Naive thymus-derived CD4-positive, alpha-beta T cell (primary cell): ENCODE measurements around the gene RASSF5. TPM values are rescaled to one million over a fixed set of nuclear protein-coding genes. Genes with fewer than 3 reads are reported as not detected.

Experiments used
- ATAC-seq: fragments of 150-1000 bp; cut with Tn5 transposase; 2 replicates; pipeline ENCODE4 v1.10.0; 2021; ENCODE audit warnings: mild to moderate bottlenecking, moderate library complexity
- CTCF ChIA-PET: fragments of 350-600 bp; sonication (Branson Sonifier 250); formaldehyde crosslinking; loops from one replicate; lab custom pipeline; 2021; ENCODE audit warnings: antibody characterized with exemption; lab: Charles Lee
- POLR2A ChIA-PET: fragments of 350-600 bp; sonication (Branson Sonifier 250); formaldehyde crosslinking; loops from one replicate; lab custom pipeline; 2021; ENCODE audit warnings: antibody characterized with exemption, inconsistent platforms; lab: Charles Lee
- DNase-seq, 9 donors: peaks; one replicate each; pipeline versions ENCODE4 v3.0.0 to v3.0.0-alpha.2; 2020 to 2022; ENCODE audit warnings: mixed read lengths in 1 of 9
- H3K27ac ChIP-seq: one replicate; pipeline ENCODE4 v1.7.0; 2013; ENCODE audit warnings: mild to moderate bottlenecking, low read depth, low read length, moderate library complexity
- H3K27me3 ChIP-seq, 2 donors: one replicate each; pipeline ENCODE4 v1.7.0; 2013; ENCODE audit warnings: low read length in 2 of 2, mild to moderate bottlenecking in 2 of 2, moderate library complexity in 2 of 2; ENCODE audit not compliant: control insufficient read depth in 2 of 2, insufficient read depth in 2 of 2
- H3K36me3 ChIP-seq, 3 experiments: 1 replicate in 2 of 3; 2 replicates in 1 of 3; pipeline ENCODE4 v1.7.0; 2013; ENCODE audit warnings: low read length in 3 of 3, mild to moderate bottlenecking in 3 of 3, moderate library complexity in 1 of 3; ENCODE audit not compliant: insufficient read depth in 3 of 3, control insufficient read depth in 2 of 3
- H3K4me1 ChIP-seq, 2 donors: one replicate each; pipeline ENCODE4 v1.7.0; 2013; ENCODE audit warnings: low read length in 2 of 2, mild to moderate bottlenecking in 2 of 2, moderate library complexity in 1 of 2; ENCODE audit not compliant: control insufficient read depth in 2 of 2, insufficient read depth in 2 of 2
- H3K4me3 ChIP-seq: 2 replicates; pipeline ENCODE4 v1.7.0; 2013; ENCODE audit warnings: mild to moderate bottlenecking, low read length
- H3K9me3 ChIP-seq, 3 experiments: 1 replicate in 2 of 3; 2 replicates in 1 of 3; pipeline ENCODE4 v1.7.0; 2013; ENCODE audit warnings: low read length in 3 of 3; ENCODE audit not compliant: control insufficient read depth in 2 of 3
- H3K27ac Mint-ChIP-seq, 9 donors: one replicate each; pipeline ENCODE4 v1.8.0; 2020 to 2022; ENCODE audit warnings: mixed read lengths in 9 of 9, mild to moderate bottlenecking in 8 of 9, moderate library complexity in 5 of 9, inconsistent platforms in 2 of 9
- H3K27me3 Mint-ChIP-seq, 5 donors: one replicate each; pipeline ENCODE4 v1.8.0; 2021 to 2022; ENCODE audit warnings: mixed read lengths in 5 of 5, mild to moderate bottlenecking in 1 of 5
- H3K36me3 Mint-ChIP-seq, 5 donors: one replicate each; pipeline ENCODE4 v1.8.0; 2020 to 2022; ENCODE audit warnings: mixed read lengths in 5 of 5, mild to moderate bottlenecking in 3 of 5, inconsistent platforms in 1 of 5
- H3K4me1 Mint-ChIP-seq, 7 donors: one replicate each; pipeline ENCODE4 v1.8.0; 2020 to 2022; ENCODE audit warnings: mixed read lengths in 7 of 7, mild to moderate bottlenecking in 3 of 7, inconsistent platforms in 1 of 7
- H3K4me3 Mint-ChIP-seq, 10 donors: one replicate each; pipeline ENCODE4 v1.8.0; 2020 to 2022; ENCODE audit warnings: mild to moderate bottlenecking in 10 of 10, mixed read lengths in 10 of 10, moderate library complexity in 6 of 10, inconsistent platforms in 2 of 10
- H3K9me3 Mint-ChIP-seq, 11 donors: one replicate each; pipeline ENCODE4 v1.8.0; 2020 to 2022; ENCODE audit warnings: mixed read lengths in 11 of 11, mild to moderate bottlenecking in 4 of 11, inconsistent platforms in 1 of 11, moderate library complexity in 1 of 11
- intact Hi-C, 2 donors: fragments of 100-400 bp; cut with micrococcal nuclease; formaldehyde crosslinking; loops; one replicate each; pipeline ENCODE4 v1.15.1; 2023
- polyA plus RNA-seq, 2 donors: library from polyadenylated mRNA; unstranded; fragments of 300-500 nt; fragmentation: Illumina TruSeq; gene quantifications; one replicate each; pipeline ENCODE4 v1.2.3, GENCODE V29; 2021
- total RNA-seq, 6 experiments: library from RNA in 5 of 6; stranded (reverse) in 5 of 6; gene quantifications; 1 replicate in 5 of 6; 2 replicates in 1 of 6; pipeline ENCODE4 v1.2.3 and lab custom pipeline; 2021 to 2026

Gene RASSF5
- total and polyA plus RNA-seq, 7 experiments from 2014 or later: 155 to 416 (median 227) TPM

DNA sequence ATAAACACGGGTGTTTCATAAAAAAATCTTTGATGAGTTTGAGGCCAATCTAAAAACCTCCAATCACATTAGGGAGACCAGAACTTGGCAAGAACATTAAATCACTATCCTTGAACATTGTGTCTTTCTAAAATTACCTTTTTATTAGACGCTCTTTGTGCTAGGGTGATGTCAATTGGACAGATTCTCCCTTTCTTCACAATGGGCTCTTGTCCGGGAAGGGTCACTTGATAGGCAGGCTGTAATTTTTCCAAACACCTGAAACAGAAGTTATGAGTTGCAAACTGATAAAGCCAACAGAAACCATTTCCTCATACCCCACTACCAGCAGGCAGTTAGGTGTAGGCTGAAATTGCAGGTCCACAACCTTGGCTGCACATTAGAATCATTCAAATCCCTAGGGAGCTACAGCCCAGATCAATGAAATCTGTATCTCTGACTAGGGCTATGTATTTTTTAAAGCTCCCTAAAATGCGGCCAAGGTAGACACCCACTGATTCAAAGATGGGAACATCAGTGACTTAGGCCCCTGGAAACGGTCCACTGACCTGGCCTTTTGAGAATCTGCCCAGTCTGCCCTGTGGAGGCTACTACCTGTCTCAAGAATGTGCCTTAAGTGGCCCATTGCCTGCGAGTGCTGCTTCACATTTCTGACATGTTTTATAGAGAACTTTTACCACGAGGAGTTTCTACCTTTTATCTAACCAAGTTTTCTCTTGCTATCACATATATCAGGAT lies 88.4 kb downstream of the RASSF5 start:
- intact Hi-C loops: no loop called here
- ChIA-PET CTCF (interaction anchor here (1.8 kb wide), 1 partner anchor 12 kb away, joined by 4 read pairs; no protein-coding TSS in a partner anchor), POLR2A (interaction anchor here (1.0 kb wide), 1 partner anchor 51 kb away, joined by 4 read pairs; no protein-coding TSS in a partner anchor)
- Mint-ChIP-seq H3K4me1 (peaks cover 6 to 24% (median 12%) of the 10 kb centered on the region in 7 donors), H3K4me3 (no peak overlapping the region), H3K36me3 (peaks cover 12 to 55% (median 33%) of the 10 kb centered on the region in 5 donors), H3K27me3 (no peaks in the 10 kb centered on the region), H3K27ac (peak overlapping the region in 6 of 9 donors; percentile 30 to 91 (median 74)), H3K9me3 (peaks cover 0 to 2% (median 0%) of the 10 kb centered on the region in 11 donors)
- peaks cover 6 to 7% of the 10 kb centered on the region in 2 donors for H3K4me1 ChIP-seq
- H3K9me3 ChIP-seq: no peaks in the 10 kb centered on the region
- no peaks in the 10 kb centered on the region for H3K27me3 ChIP-seq
- H3K36me3 ChIP-seq: peaks cover 19 to 89% (median 28%) of the 10 kb centered on the region in 3 experiments
- ATAC-seq (no peak), DNase-seq (no peak)
- no peak overlapping the region for H3K27ac ChIP-seq
- no peak overlapping the region for H3K4me3 ChIP-seq

- no peak overlapping the region for H3K27ac ChIP-seq
- ATAC-seq (no peak), DNase-seq (no peak)
- peaks cover 5 to 18% (median 7%) of the 10 kb centered on the region in 7 donors for H3K4me1 Mint-ChIP-seq
- peaks cover 15 to 58% (median 33%) of the 10 kb centered on the region in 5 donors for H3K36me3 Mint-ChIP-seq
- no peaks in the 10 kb centered on the region for H3K27me3 Mint-ChIP-seq
- POLR2A ChIA-PET: no interaction called here
- intact Hi-C loops: no loop called here
- H3K4me3 ChIP-seq: no peak overlapping the region
- H3K27me3 ChIP-seq: no peaks in the 10 kb centered on the region
- H3K4me1 ChIP-seq: peaks cover under 1 to 1% of the 10 kb centered on the region in 2 donors
- CTCF ChIA-PET: interaction anchor here (1.8 kb wide), 1 partner anchor 13 kb away, joined by 4 read pairs; no protein-coding TSS in a partner anchor
- no peak overlapping the region for H3K4me3 Mint-ChIP-seq
- H3K27ac Mint-ChIP-seq: peak overlapping the region in 6 of 9 donors; percentile 2 to 91 (median 55)
- H3K9me3 Mint-ChIP-seq: peaks cover 0 to 2% (median 0%) of the 10 kb centered on the region in 11 donors
- H3K9me3 ChIP-seq: no peaks in the 10 kb centered on the region
- H3K36me3 ChIP-seq: peaks cover 19 to 88% (median 28%) of the 10 kb centered on the region in 3 experiments
Observed at GRCh38 chr1:206596319-206596666, 89.0 kb downstream of the RASSF5 start.

DNA sequence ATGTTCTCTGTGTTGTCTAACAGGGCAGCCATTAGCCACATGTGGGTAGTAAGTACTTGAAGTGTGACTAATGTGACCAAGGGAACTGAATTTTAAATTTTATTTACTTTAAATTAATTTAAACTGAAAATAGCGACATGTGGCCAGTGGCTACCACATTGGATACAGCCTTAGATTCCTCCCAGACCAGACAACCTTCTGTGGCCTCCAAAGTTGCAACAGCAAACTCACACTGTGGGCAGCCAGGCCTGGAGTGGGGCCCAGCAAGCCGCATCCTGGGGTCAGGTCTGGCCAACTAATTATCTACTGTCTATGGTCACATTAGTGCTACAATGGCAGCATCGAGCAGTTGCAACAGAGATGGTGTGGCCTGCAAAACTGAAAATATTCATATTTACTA lies 93.2 kb downstream of the RASSF5 start:
- H3K27ac ChIP-seq: no peak overlapping the region
- ATAC-seq: no peak
- POLR2A ChIA-PET: interaction anchor here (1.7 kb wide), 1 partner anchor 11 kb away, joined by 5 read pairs; the partner anchor contains the start of gene EIF2D
- no peak for DNase-seq
- H3K36me3 Mint-ChIP-seq: peaks cover 14 to 48% (median 23%) of the 10 kb centered on the region in 5 donors
- no peaks in the 10 kb centered on the region for H3K27me3 ChIP-seq
- H3K4me3 ChIP-seq: no peak overlapping the region
- no peaks in the 10 kb centered on the region for H3K27me3 Mint-ChIP-seq
- no peak overlapping the region for H3K4me3 Mint-ChIP-seq
- H3K4me1 ChIP-seq: no peaks in the 10 kb centered on the region
- peaks cover 26 to 89% (median 29%) of the 10 kb centered on the region in 3 experiments for H3K36me3 ChIP-seq
- CTCF ChIA-PET: no interaction called here
- H3K4me1 Mint-ChIP-seq: peaks cover 0 to 4% (median 0%) of the 10 kb centered on the region in 7 donors
- no peak overlapping the region for H3K27ac Mint-ChIP-seq
- H3K9me3 Mint-ChIP-seq: peaks cover 0 to 1% (median 0%) of the 10 kb centered on the region in 11 donors
- H3K9me3 ChIP-seq: no peaks in the 10 kb centered on the region
- intact Hi-C loops: no loop called here

DNA sequence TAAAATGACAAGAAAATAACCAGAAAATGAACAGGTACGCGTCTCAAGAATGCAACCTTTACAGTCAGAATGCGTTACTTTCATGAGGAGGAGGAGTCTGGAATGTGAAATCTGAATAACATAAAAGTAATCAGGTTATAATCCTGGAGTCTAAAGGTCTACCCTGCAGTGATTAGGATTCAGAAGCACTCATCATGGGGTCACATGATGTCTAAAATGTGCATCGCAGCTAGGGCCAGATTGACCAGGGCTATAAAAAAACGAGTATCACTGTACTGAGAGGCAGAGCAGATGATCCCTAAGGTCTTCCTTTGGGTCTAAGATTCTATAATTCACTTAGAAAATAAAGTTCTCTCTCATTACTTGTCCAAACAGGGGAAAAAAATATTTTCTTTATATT lies 97.5 kb downstream of the RASSF5 start:
- no peaks in the 10 kb centered on the region for H3K27me3 ChIP-seq
- no peaks in the 10 kb centered on the region for H3K27me3 Mint-ChIP-seq
- CTCF ChIA-PET: no interaction called here
- H3K36me3 ChIP-seq: peaks cover 19 to 84% (median 27%) of the 10 kb centered on the region in 3 experiments
- peaks cover 0 to 21% (median 13%) of the 10 kb centered on the region in 7 donors for H3K4me1 Mint-ChIP-seq
- no peak overlapping the region for H3K4me3 Mint-ChIP-seq
- no peak overlapping the region for H3K4me3 ChIP-seq
- H3K36me3 Mint-ChIP-seq: peaks cover 4 to 56% (median 19%) of the 10 kb centered on the region in 5 donors
- DNase-seq: no peak
- POLR2A ChIA-PET: interaction anchor here (0.8 kb wide), 1 partner anchor 53 kb away, joined by 3 read pairs; no protein-coding TSS in a partner anchor
- H3K9me3 Mint-ChIP-seq: peaks cover 0 to 1% (median 0%) of the 10 kb centered on the region in 11 donors
- no peaks in the 10 kb centered on the region for H3K9me3 ChIP-seq
- H3K27ac Mint-ChIP-seq: no peak overlapping the region
- H3K4me1 ChIP-seq: no peaks in the 10 kb centered on the region
- intact Hi-C loops: no loop called here
- H3K27ac ChIP-seq: no peak overlapping the region
- no peak for ATAC-seq

GRCh38 chr1:206606867-206607266 lies 99.5 kb downstream of the RASSF5 start:
- ChIA-PET CTCF (interaction anchor here (0.9 to 1.2 kb wide), 4 partner anchors 13 to 375 kb away, joined by 3 to 8 read pairs (median 4); no protein-coding TSS in a partner anchor), POLR2A (interaction anchor here (0.7 kb wide), 1 partner anchor 197 kb away, joined by 4 read pairs; no protein-coding TSS in a partner anchor)
- peak; percentile 42 for ATAC-seq
- no peak overlapping the region for H3K27ac Mint-ChIP-seq
- H3K27me3 Mint-ChIP-seq: no peaks in the 10 kb centered on the region
- H3K9me3 Mint-ChIP-seq: peaks cover 0 to 1% (median 0%) of the 10 kb centered on the region in 11 donors
- Histone ChIP-seq H3K27me3 (no peaks in the 10 kb centered on the region), H3K9me3 (no peaks in the 10 kb centered on the region), H3K4me1 (peaks cover 7 to 10% of the 10 kb centered on the region in 2 donors), H3K36me3 (peaks cover 17 to 74% (median 27%) of the 10 kb centered on the region in 3 experiments), H3K27ac (no peak overlapping the region), H3K4me3 (no peak overlapping the region)
- no peak for DNase-seq
- H3K4me1 Mint-ChIP-seq: peaks cover 7 to 37% (median 26%) of the 10 kb centered on the region in 7 donors
- no peak overlapping the region for H3K4me3 Mint-ChIP-seq
- peaks cover 0 to 51% (median 23%) of the 10 kb centered on the region in 5 donors for H3K36me3 Mint-ChIP-seq
- intact Hi-C loops: no loop called here

- H3K27ac ChIP-seq: no peak overlapping the region
- H3K27me3 Mint-ChIP-seq: no peaks in the 10 kb centered on the region
- H3K4me3 ChIP-seq: no peak overlapping the region
- H3K9me3 Mint-ChIP-seq: no peaks in the 10 kb centered on the region
- ATAC-seq (no peak), DNase-seq (peak; percentile 32 to 65 (median 56))
- H3K4me1 Mint-ChIP-seq: peaks cover 7 to 39% (median 30%) of the 10 kb centered on the region in 7 donors
- ChIA-PET POLR2A (interaction anchor here (0.7 kb wide), 1 partner anchor 13 kb away, joined by 3 read pairs; no protein-coding TSS in a partner anchor), CTCF (interaction anchor here (0.6 to 1.3 kb wide), 3 partner anchors 56 to 144 kb away, joined by 3 to 6 read pairs (median 3); no protein-coding TSS in a partner anchor)
- H3K27me3 ChIP-seq: no peaks in the 10 kb centered on the region
- intact Hi-C loops: loop anchor here (1.0 to 2.0 kb wide), 3 partner anchors 56 to 374 kb away; no protein-coding TSS in a partner anchor
- no peaks in the 10 kb centered on the region for H3K9me3 ChIP-seq
- peaks cover 9 to 61% (median 17%) of the 10 kb centered on the region in 3 experiments for H3K36me3 ChIP-seq
- H3K27ac Mint-ChIP-seq: peak overlapping the region in 4 of 9 donors; percentile 8 to 60 (median 48)
- peaks cover 0 to 38% (median 19%) of the 10 kb centered on the region in 5 donors for H3K36me3 Mint-ChIP-seq
- peaks cover 8 to 10% of the 10 kb centered on the region in 2 donors for H3K4me1 ChIP-seq
- peak overlapping the region in 2 of 10 donors; percentile 9 to 41 for H3K4me3 Mint-ChIP-seq
Observed at GRCh38 chr1:206608108-206608698, 100.9 kb downstream of the RASSF5 start.
